Measurements from ENCODE around the gene RAE1.

RAE1 gene

GRCh38 chr20:57402206-57403125, 51.4 kb downstream of the RAE1 start:
- no peak for DNase-seq (ENCODE audit: low read depth, low spot score)
- no peaks in the 10 kb centered on the region for H3K9me3 ChIP-seq (ENCODE audit: low read depth, low read length)
- H3K27ac ChIP-seq: no peak overlapping the region
- H3K9ac ChIP-seq (ENCODE audit: insufficient read length): no peak overlapping the region
- TF ChIP-seq POLR2AphosphoS5 (IDR thresholded peaks at IDR 0.05; ENCODE audit: borderline replicate concordance, low read depth, low read length) (no peak), FOXP2 (optimal IDR thresholded peaks at IDR 0.05; ENCODE audit: control extremely low read depth, extremely low read length, insufficient read depth) (no peak), EZH2 (IDR thresholded peaks at IDR 0.05) (no peak)
- peaks cover 88% of the 10 kb centered on the region; the same call in 1 of the 2 replicates for H3K36me3 ChIP-seq (ENCODE audit: insufficient read depth, low read length)
- H3K4me3 ChIP-seq: no peak overlapping the region

GRCh38 chr20:57403216-57403615, 52.2 kb downstream of the RAE1 start:
- Histone ChIP-seq H3K9me3 (ENCODE audit: low read depth, low read length) (no peaks in the 10 kb centered on the region), H3K27ac (no peak overlapping the region), H3K9ac (ENCODE audit: insufficient read length) (no peak overlapping the region), H3K4me3 (no peak overlapping the region), H3K36me3 (ENCODE audit: insufficient read depth, low read length) (peaks cover 89% of the 10 kb centered on the region)
- TF ChIP-seq POLR2AphosphoS5 (IDR thresholded peaks at IDR 0.05; ENCODE audit: borderline replicate concordance, low read depth, low read length) (no peak), FOXP2 (optimal IDR thresholded peaks at IDR 0.05; ENCODE audit: control extremely low read depth, extremely low read length, insufficient read depth) (no peak), EZH2 (IDR thresholded peaks at IDR 0.05) (no peak)
- DNase-seq (ENCODE audit: low read depth, low spot score): no peak

GRCh38 chr20:57404006-57404405, 53.0 kb downstream of the RAE1 start:
- H3K9ac ChIP-seq (ENCODE audit: insufficient read length): no peak overlapping the region
- TF ChIP-seq FOXP2 (optimal IDR thresholded peaks at IDR 0.05; ENCODE audit: control extremely low read depth, extremely low read length, insufficient read depth) (no peak), EZH2 (IDR thresholded peaks at IDR 0.05) (no peak), POLR2AphosphoS5 (IDR thresholded peaks at IDR 0.05; ENCODE audit: borderline replicate concordance, low read depth, low read length) (no peak)
- peaks cover 90% of the 10 kb centered on the region for H3K36me3 ChIP-seq (ENCODE audit: insufficient read depth, low read length)
- no peak for DNase-seq (ENCODE audit: low read depth, low spot score)
- H3K27ac ChIP-seq: no peak overlapping the region
- H3K9me3 ChIP-seq (ENCODE audit: low read depth, low read length): no peaks in the 10 kb centered on the region
- H3K4me3 ChIP-seq: no peak overlapping the region

DNA sequence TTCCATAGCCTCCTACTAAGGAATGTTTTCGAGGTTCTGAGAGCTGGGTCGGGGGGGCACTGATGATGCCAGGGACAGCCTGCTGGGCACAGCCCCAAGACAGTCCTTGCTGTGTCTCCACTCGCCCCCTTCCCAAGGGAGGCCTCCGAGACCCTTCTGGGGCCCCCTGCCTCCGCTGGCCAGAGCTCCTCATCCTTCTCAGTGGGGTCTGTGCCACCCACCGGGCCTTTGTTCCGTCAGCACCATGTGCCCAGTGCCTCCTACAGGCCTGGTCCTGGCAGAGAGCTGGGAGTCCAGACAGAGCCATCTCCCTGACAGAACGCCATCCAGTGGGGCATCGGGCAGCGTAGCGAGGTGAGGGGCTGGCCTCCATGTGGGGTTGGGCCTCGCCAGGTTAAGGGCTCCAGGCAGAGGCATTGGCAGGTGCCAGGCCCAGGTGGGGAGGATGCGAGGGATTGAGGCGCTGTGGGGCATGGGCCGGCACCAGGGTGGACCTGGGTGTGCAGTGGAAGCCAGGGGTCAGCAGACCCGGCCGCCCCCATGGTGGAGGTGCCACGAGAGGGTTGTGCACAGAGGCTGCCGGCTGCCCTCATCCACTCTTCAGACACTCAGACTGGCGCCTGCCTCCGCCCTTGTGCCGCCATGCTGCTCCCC, 53.5 kb downstream of the RAE1 start:
- DNase-seq (ENCODE audit: low read depth, low spot score): no peak
- Histone ChIP-seq H3K36me3 (ENCODE audit: insufficient read depth, low read length) (peaks cover 90% of the 10 kb centered on the region), H3K4me3 (no peak overlapping the region), H3K9me3 (ENCODE audit: low read depth, low read length) (no peaks in the 10 kb centered on the region), H3K27ac (no peak overlapping the region), H3K9ac (ENCODE audit: insufficient read length) (no peak overlapping the region)
- TF ChIP-seq EZH2 (IDR thresholded peaks at IDR 0.05) (no peak), POLR2AphosphoS5 (IDR thresholded peaks at IDR 0.05; ENCODE audit: borderline replicate concordance, low read depth, low read length) (no peak), FOXP2 (optimal IDR thresholded peaks at IDR 0.05; ENCODE audit: control extremely low read depth, extremely low read length, insufficient read depth) (no peak)

DNA sequence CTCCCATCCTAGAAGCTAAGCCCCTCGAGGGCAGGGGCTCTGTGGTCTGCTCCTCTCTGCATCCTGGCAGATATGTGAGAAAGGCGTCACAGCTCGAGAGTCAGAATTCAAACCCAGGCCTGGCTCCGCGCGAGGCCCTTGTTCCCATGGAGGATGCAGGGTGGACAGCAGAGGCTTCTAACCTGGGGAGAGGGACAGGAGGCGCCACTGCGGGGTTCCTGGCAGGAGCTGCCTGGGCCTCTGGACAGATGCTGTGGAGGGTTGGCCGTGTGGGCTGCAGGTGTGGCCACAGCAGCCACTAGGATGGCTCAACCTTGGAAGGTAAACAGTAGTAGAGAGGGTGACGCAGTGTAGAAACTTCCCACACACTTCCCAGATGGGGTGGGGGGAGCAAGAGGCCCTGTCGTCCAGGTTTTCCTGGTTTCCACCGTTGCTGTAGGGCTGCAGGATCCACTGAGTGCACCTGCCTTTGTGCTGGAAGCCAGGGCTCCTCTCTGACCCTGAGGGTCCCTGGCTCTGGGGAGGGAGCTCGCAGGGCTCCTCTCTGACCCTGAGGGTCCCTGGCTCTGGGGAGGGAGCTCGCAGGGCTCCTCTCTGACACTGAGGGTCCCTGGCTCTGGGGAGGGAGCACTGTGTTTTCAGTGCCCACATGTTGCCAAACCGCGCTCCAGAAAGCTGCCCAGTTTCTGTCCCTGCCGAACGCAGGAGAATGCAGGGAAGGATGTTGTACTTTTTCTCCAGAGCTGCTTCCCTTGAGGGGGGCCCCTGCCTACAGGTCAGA, 54.4 kb downstream of the RAE1 start:
- Histone ChIP-seq H3K9ac (ENCODE audit: insufficient read length) (no peak overlapping the region), H3K4me3 (no peak overlapping the region), H3K36me3 (ENCODE audit: insufficient read depth, low read length) (peaks cover 82% of the 10 kb centered on the region), H3K27ac (no peak overlapping the region), H3K9me3 (ENCODE audit: low read depth, low read length) (no peaks in the 10 kb centered on the region)
- TF ChIP-seq EZH2 (IDR thresholded peaks at IDR 0.05): no peak
- no peak for TF ChIP-seq POLR2AphosphoS5 (IDR thresholded peaks at IDR 0.05; ENCODE audit: borderline replicate concordance, low read depth, low read length)
- no peak for TF ChIP-seq FOXP2 (optimal IDR thresholded peaks at IDR 0.05; ENCODE audit: control extremely low read depth, extremely low read length, insufficient read depth)
- no peak for DNase-seq (ENCODE audit: low read depth, low spot score)

GRCh38 chr20:57407541-57407956, 56.5 kb downstream of the RAE1 start:
- TF ChIP-seq FOXP2 (optimal IDR thresholded peaks at IDR 0.05; ENCODE audit: control extremely low read depth, extremely low read length, insufficient read depth) (no peak), POLR2AphosphoS5 (IDR thresholded peaks at IDR 0.05; ENCODE audit: borderline replicate concordance, low read depth, low read length) (no peak), EZH2 (IDR thresholded peaks at IDR 0.05) (no peak)
- no peak overlapping the region for H3K4me3 ChIP-seq
- H3K9me3 ChIP-seq (ENCODE audit: low read depth, low read length): no peaks in the 10 kb centered on the region
- H3K9ac ChIP-seq (ENCODE audit: insufficient read length): no peak overlapping the region
- H3K36me3 ChIP-seq (ENCODE audit: insufficient read depth, low read length): peaks cover 61% of the 10 kb centered on the region
- H3K27ac ChIP-seq: no peak overlapping the region
- DNase-seq (ENCODE audit: low read depth, low spot score): no peak

DNA sequence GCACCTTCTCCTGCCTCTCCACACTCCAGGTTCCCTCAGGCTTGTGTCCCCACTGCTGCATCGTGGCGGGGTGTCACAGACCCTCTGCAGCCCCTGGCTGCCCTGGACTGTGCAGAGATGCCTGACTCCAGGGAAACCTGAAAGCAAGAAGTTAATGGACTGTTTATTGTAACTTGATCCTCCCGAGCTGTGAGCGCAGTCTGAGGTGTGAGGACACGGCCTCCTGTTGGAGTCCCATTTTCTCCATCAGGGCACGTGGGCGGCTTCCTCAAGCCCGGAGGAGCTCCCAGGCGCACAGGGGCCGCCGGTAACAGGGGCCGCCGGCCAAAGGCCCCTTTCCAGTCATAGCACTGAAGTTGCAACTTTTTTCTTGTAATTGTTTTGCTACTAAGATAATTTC, 57.1 kb downstream of the RAE1 start:
- Histone ChIP-seq H3K9me3 (ENCODE audit: low read depth, low read length) (no peaks in the 10 kb centered on the region), H3K27ac (no peak overlapping the region), H3K4me3 (no peak overlapping the region), H3K36me3 (ENCODE audit: insufficient read depth, low read length) (peaks cover 55% of the 10 kb centered on the region), H3K9ac (ENCODE audit: insufficient read length) (no peak overlapping the region)
- DNase-seq (ENCODE audit: low read depth, low spot score): no peak
- no peak for TF ChIP-seq POLR2AphosphoS5 (IDR thresholded peaks at IDR 0.05; ENCODE audit: borderline replicate concordance, low read depth, low read length)
- TF ChIP-seq FOXP2 (optimal IDR thresholded peaks at IDR 0.05; ENCODE audit: control extremely low read depth, extremely low read length, insufficient read depth): no peak
- TF ChIP-seq EZH2 (IDR thresholded peaks at IDR 0.05): no peak
